Neural progenitor cell (in vitro differentiated cells): Measurements from ENCODE around the gene LYRM4.

Experiments used
- EZH2 ChIP-seq: fragments of 200-600 bp; sonication (generic); IDR thresholded peaks from 2 replicates; pipeline ENCODE4 v1.6.1; 2017; ENCODE audit warnings: antibody characterized with exemption, mild to moderate bottlenecking, moderate library complexity
- EZH2phosphoT487 ChIP-seq: fragments of 200-600 bp; sonication (generic); IDR thresholded peaks from 2 replicates; pipeline ENCODE4 v1.6.1; 2017; ENCODE audit warnings: antibody characterized with exemption
- TF ChIP-seq, protein P1 (sequence below): fragments of 200-600 bp; sonication (generic); IDR thresholded peaks from 2 replicates; pipeline ENCODE4 v1.5.1; 2017; ENCODE audit warnings: antibody characterized with exemption, mild to moderate bottlenecking

DNA sequence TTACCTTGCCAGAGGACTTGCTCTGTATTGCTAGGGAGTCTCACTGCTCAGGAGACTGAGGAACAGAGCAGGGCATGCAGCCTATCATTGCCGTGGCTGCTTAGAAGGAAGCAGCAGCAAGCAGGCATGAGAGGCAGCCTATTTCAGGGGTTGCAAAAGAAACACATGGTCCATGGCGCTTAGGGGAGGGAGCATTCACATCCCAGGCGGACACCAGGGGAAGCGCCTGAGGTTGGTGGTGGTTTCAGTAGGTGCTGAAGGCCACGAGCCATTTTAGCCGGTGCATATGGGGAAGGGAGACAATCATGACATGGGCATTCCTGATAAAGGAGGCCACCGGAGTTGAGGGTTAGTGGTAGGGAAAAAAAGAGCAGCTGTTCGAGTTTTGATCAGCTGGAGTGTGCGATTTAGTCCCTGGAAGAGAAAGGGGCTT is 21.5 kb upstream of the LYRM4 start:
- no peak for TF ChIP-seq EZH2
- TF ChIP-seq, protein P1, sequence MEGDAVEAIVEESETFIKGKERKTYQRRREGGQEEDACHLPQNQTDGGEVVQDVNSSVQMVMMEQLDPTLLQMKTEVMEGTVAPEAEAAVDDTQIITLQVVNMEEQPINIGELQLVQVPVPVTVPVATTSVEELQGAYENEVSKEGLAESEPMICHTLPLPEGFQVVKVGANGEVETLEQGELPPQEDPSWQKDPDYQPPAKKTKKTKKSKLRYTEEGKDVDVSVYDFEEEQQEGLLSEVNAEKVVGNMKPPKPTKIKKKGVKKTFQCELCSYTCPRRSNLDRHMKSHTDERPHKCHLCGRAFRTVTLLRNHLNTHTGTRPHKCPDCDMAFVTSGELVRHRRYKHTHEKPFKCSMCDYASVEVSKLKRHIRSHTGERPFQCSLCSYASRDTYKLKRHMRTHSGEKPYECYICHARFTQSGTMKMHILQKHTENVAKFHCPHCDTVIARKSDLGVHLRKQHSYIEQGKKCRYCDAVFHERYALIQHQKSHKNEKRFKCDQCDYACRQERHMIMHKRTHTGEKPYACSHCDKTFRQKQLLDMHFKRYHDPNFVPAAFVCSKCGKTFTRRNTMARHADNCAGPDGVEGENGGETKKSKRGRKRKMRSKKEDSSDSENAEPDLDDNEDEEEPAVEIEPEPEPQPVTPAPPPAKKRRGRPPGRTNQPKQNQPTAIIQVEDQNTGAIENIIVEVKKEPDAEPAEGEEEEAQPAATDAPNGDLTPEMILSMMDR = no peak
- TF ChIP-seq EZH2phosphoT487 = no peak
